H1 (cell line): ENCODE results near the gene SDR39U1. TPM values are rescaled to one million over a fixed set of nuclear protein-coding genes. Genes with fewer than 3 reads are reported as not detected.

Experiments
- CTCF ChIA-PET: fragments of 300-600 bp; sonication (Branson Sonifier 250); formaldehyde crosslinking; loops from one replicate; lab custom pipeline; 2021; ENCODE audit not compliant: partially characterized antibody; lab: Charles Lee
- POLR2A ChIA-PET: fragments of 300-600 bp; sonication (Branson Sonifier 250); formaldehyde crosslinking; loops from one replicate; lab custom pipeline; 2021; ENCODE audit warnings: inconsistent platforms; ENCODE audit not compliant: partially characterized antibody; lab: Charles Lee
- DNase-seq, 2 experiments: peaks; one replicate each; pipeline versions ENCODE4 v3.0.0 to v3.0.0-alpha.2; 2010 to 2022; ENCODE audit warnings: low spot score in 2 of 2, low read depth in 1 of 2, mixed read lengths in 1 of 2
- FAIRE-seq: peaks from 2 replicates; lab custom pipeline; 2011; peaks lifted over from hg19 to GRCh38; lab: Jason Lieb, UNC
- H2AFZ ChIP-seq: 2 replicates; pipeline ENCODE4 v1.8.1; 2012; ENCODE audit warnings: low read length, inconsistent platforms
- H2AK5ac ChIP-seq: 2 replicates; pipeline ENCODE4 v1.6.1; 2013; ENCODE audit warnings: low read depth, low read length
- H2BK120ac ChIP-seq: replicated peaks from 2 replicates; pipeline ENCODE3; 2013; ENCODE audit warnings: low read depth, low read length, inconsistent platforms
- H2BK12ac ChIP-seq: 2 replicates; pipeline ENCODE4 v1.6.1; 2013; ENCODE audit warnings: low read depth, low read length
- H2BK15ac ChIP-seq: 2 replicates; pipeline ENCODE4 v1.6.1; 2013; ENCODE audit warnings: low read length
- H2BK20ac ChIP-seq: 2 replicates; pipeline ENCODE4 v1.6.1; 2013; ENCODE audit warnings: low read length
- H2BK5ac ChIP-seq: 2 replicates; pipeline ENCODE4 v1.6.1; 2013; ENCODE audit warnings: low read depth, low read length
- H3K14ac ChIP-seq: 2 replicates; pipeline ENCODE4 v1.6.1; 2013; ENCODE audit warnings: inconsistent platforms; ENCODE audit not compliant: insufficient read length
- H3K18ac ChIP-seq: 2 replicates; pipeline ENCODE4 v1.6.1; 2013; ENCODE audit warnings: low read length; ENCODE audit errors: extremely low read depth
- H3K23ac ChIP-seq: 2 replicates; pipeline ENCODE4 v1.6.1; 2013; ENCODE audit warnings: inconsistent platforms; ENCODE audit not compliant: insufficient read length
- H3K23me2 ChIP-seq: 2 replicates; pipeline ENCODE4 v1.6.1; 2013; ENCODE audit warnings: low read depth, low read length
- H3K27ac ChIP-seq: 2 replicates; pipeline ENCODE4 v1.6.1; 2011; ENCODE audit warnings: low read depth, low read length, inconsistent platforms
- H3K27me3 ChIP-seq, 4 experiments: replicated peaks in 1 of 4; 1 replicate in 1 of 4; 2 replicates in 3 of 4; pipeline versions ENCODE4 v1.6.1 to v1.8.1; 2011 to 2013; ENCODE audit warnings: low read length in 3 of 4, mild to moderate bottlenecking in 3 of 4, inconsistent platforms in 2 of 4, mixed read lengths in 2 of 4, moderate library complexity in 1 of 4; ENCODE audit not compliant: control insufficient read depth in 3 of 4, insufficient read depth in 3 of 4; ENCODE audit errors: extremely low read depth in 1 of 4
- H3K36me3 ChIP-seq, 4 experiments: 2 replicates each; pipeline versions ENCODE4 v1.6.1 to v1.8.1; 2011 to 2013; ENCODE audit warnings: mild to moderate bottlenecking in 4 of 4, low read length in 3 of 4, moderate library complexity in 2 of 4, control low read depth in 1 of 4, inconsistent platforms in 1 of 4; ENCODE audit not compliant: insufficient read depth in 4 of 4, control insufficient read depth in 2 of 4
- H3K4ac ChIP-seq: replicated peaks from 2 replicates; pipeline ENCODE3; 2013; ENCODE audit warnings: low read length, low read depth, mixed read lengths, inconsistent platforms; ENCODE audit not compliant: insufficient read length
- H3K4me1 ChIP-seq, 4 experiments: replicated peaks in 1 of 4; 1 replicate in 1 of 4; 2 replicates in 3 of 4; pipeline versions ENCODE4 v1.6.1 to v1.8.1; 2011 to 2013; ENCODE audit warnings: low read length in 3 of 4, inconsistent platforms in 2 of 4, mixed read lengths in 1 of 4; ENCODE audit not compliant: insufficient read depth in 4 of 4, control insufficient read depth in 3 of 4
- H3K4me2 ChIP-seq, 2 experiments: 2 replicates each; pipeline versions ENCODE4 v1.6.1 to v1.8.1; 2011 to 2013; ENCODE audit warnings: low read depth in 2 of 2, low read length in 2 of 2, control low read depth in 1 of 2, inconsistent platforms in 1 of 2, mild to moderate bottlenecking in 1 of 2; ENCODE audit not compliant: insufficient read depth in 1 of 2
- H3K4me3 ChIP-seq, 4 experiments: fragments of 200-600, 300-600 bp in 1 of 4; sonication (generic), shearing (Covaris generic), sonication (Bioruptor Twin) in 1 of 4; 2 replicates each; pipeline versions ENCODE4 v1.5.1 to v1.8.1; 2011 to 2016; ENCODE audit warnings: low read length in 4 of 4, low read depth in 3 of 4, control low read depth in 2 of 4, inconsistent platforms in 2 of 4, mild to moderate bottlenecking in 2 of 4, mixed read lengths in 1 of 4, moderate library complexity in 1 of 4; ENCODE audit not compliant: insufficient read depth in 2 of 4; ENCODE audit errors: extremely low read depth in 1 of 4
- H3K56ac ChIP-seq: replicated peaks from 2 replicates; pipeline ENCODE3; 2013; ENCODE audit warnings: low read depth, mild to moderate bottlenecking, mixed read lengths, low read length, inconsistent platforms; ENCODE audit not compliant: insufficient read length
- H3K79me1 ChIP-seq: 2 replicates; pipeline ENCODE4 v1.6.1; 2013; ENCODE audit warnings: low read depth, low read length, control low read depth
- H3K79me2 ChIP-seq, 2 experiments: 2 replicates each; pipeline versions ENCODE4 v1.6.1 to v1.8.1; 2012 to 2013; ENCODE audit warnings: low read length in 2 of 2, mild to moderate bottlenecking in 2 of 2, inconsistent platforms in 1 of 2; ENCODE audit not compliant: insufficient read depth in 2 of 2, control insufficient read depth in 1 of 2
- H3K9ac ChIP-seq, 4 experiments: replicated peaks in 1 of 4; 1 replicate in 1 of 4; 2 replicates in 3 of 4; pipeline versions ENCODE4 v1.6.1 to v1.8.1; 2011 to 2013; ENCODE audit warnings: low read depth in 3 of 4, low read length in 3 of 4, control low read depth in 2 of 4, mild to moderate bottlenecking in 2 of 4, moderate library complexity in 2 of 4, inconsistent platforms in 1 of 4; ENCODE audit errors: extremely low read depth in 1 of 4
- H3K9me3 ChIP-seq, 2 experiments: 2 replicates each; pipeline versions ENCODE4 v1.6.1 to v1.8.1; 2012 to 2013; ENCODE audit warnings: mild to moderate bottlenecking in 2 of 2, moderate library complexity in 2 of 2, control low read depth in 1 of 2, inconsistent platforms in 1 of 2, low read depth in 1 of 2, low read length in 1 of 2, mixed read lengths in 1 of 2; ENCODE audit not compliant: insufficient read depth in 2 of 2
- H4K20me1 ChIP-seq, 2 experiments: replicated peaks in 1 of 2; 2 replicates each; pipeline versions ENCODE3 to v1.8.1; 2011 to 2013; ENCODE audit warnings: inconsistent platforms in 2 of 2, low read length in 2 of 2, mild to moderate bottlenecking in 1 of 2; ENCODE audit not compliant: insufficient read depth in 2 of 2, control insufficient read depth in 1 of 2
- H4K5ac ChIP-seq: 2 replicates; pipeline ENCODE4 v1.6.1; 2013; ENCODE audit warnings: low read length, low read depth, mixed read lengths, inconsistent platforms; ENCODE audit not compliant: insufficient read length
- H4K8ac ChIP-seq: 2 replicates; pipeline ENCODE4 v1.8.0; 2013; ENCODE audit warnings: mild to moderate bottlenecking, moderate library complexity, low read length, inconsistent platforms; ENCODE audit not compliant: insufficient read depth; ENCODE audit errors: extremely low read depth
- H4K91ac ChIP-seq: replicated peaks from 2 replicates; pipeline ENCODE3; 2013; ENCODE audit warnings: low read length, mixed read lengths, inconsistent platforms; ENCODE audit not compliant: insufficient read length
- POLR2A ChIP-seq, 2 experiments: IDR thresholded peaks; 1 replicate in 1 of 2; 2 replicates in 1 of 2; pipeline ENCODE4 v1.6.1; 2011; ENCODE audit warnings: low read depth in 2 of 2, low read length in 2 of 2, mild to moderate bottlenecking in 2 of 2; ENCODE audit errors: control extremely low read depth in 1 of 2
- RAD21 ChIP-seq, 2 experiments: IDR thresholded peaks in 1 of 2; conservative IDR thresholded peaks in 1 of 2; 2 replicates each; pipeline ENCODE4 v1.6.1; 2011; ENCODE audit warnings: low read depth in 2 of 2, low read length in 2 of 2, improper control_type of control experiment in 1 of 2, inconsistent platforms in 1 of 2, mild to moderate bottlenecking in 1 of 2, moderate library complexity in 1 of 2
- WGBS, 2 experiments: shearing (Covaris generic) in 1 of 2; methylation state at CpG; one replicate each; pipeline versions ENCODE4 v1.1.6 to v1.1.7; 2013 to 2015; ENCODE audit warnings: low lambda C conversion rate in 2 of 2, mixed read lengths in 2 of 2, inconsistent platforms in 1 of 2, low coverage in 1 of 2, missing lambda C conversion rate in 1 of 2; ENCODE audit not compliant: insufficient replicate concordance in 2 of 2, insufficient coverage in 1 of 2, insufficient read length in 1 of 2; ENCODE audit errors: extremely low coverage in 1 of 2, missing lambda C conversion rate in 1 of 2; 5-methylcytosine and 5-hydroxymethylcytosine counted together
- polyA plus RNA-seq, 7 experiments: library from polyadenylated mRNA; depleted of rRNA in 3 of 7; stranded (reverse) in 5 of 7; unstranded in 2 of 7; fragments of >200 nt in 5 of 7; fragments of 200-250 nt in 2 of 7; gene quantifications; 1 replicate in 5 of 7; 2 replicates in 1 of 7; 4 replicates in 1 of 7; pipeline versions ENCODE4 v1.2.1 to v1.2.3, GENCODE V29; 2011 to 2013; ENCODE audit warnings: missing spikeins in 2 of 7, mixed read lengths in 2 of 7
- total RNA-seq: library from RNA; stranded (reverse); fragmentation: NEBNext Ultra II Directional; extraction: Animal tissue kit (Norgen Biotek cat#: 25700); gene quantifications from 2 replicates; pipeline ENCODE4 v1.2.1, GENCODE V29; 2021
- TF ChIP-seq, protein P1 (sequence below): IDR thresholded peaks from 2 replicates; pipeline ENCODE4 v1.6.1; 2012; ENCODE audit warnings: low read length, inconsistent platforms
- TF ChIP-seq, protein P2 (sequence below): IDR thresholded peaks from 2 replicates; pipeline ENCODE4 v1.6.1; 2011; ENCODE audit warnings: low read length, improper control_type of control experiment
- TF ChIP-seq, protein P3 (sequence below), 3 experiments: IDR thresholded peaks; 1 replicate in 2 of 3; 2 replicates in 1 of 3; pipeline versions ENCODE4 v1.5.1 to v1.6.1; 2011; ENCODE audit warnings: low read length in 3 of 3, mild to moderate bottlenecking in 3 of 3, inconsistent platforms in 2 of 3, low read depth in 1 of 3, moderate library complexity in 1 of 3; ENCODE audit not compliant: insufficient read depth in 1 of 3; ENCODE audit errors: control extremely low read depth in 1 of 3

The SDR39U1 gene
- total and polyA plus RNA-seq, 2 of the 8 experiments (the other 6 are each of a cell fraction or from before 2014, with no cell fraction given): 46.7 to 98.8 TPM

DNA sequence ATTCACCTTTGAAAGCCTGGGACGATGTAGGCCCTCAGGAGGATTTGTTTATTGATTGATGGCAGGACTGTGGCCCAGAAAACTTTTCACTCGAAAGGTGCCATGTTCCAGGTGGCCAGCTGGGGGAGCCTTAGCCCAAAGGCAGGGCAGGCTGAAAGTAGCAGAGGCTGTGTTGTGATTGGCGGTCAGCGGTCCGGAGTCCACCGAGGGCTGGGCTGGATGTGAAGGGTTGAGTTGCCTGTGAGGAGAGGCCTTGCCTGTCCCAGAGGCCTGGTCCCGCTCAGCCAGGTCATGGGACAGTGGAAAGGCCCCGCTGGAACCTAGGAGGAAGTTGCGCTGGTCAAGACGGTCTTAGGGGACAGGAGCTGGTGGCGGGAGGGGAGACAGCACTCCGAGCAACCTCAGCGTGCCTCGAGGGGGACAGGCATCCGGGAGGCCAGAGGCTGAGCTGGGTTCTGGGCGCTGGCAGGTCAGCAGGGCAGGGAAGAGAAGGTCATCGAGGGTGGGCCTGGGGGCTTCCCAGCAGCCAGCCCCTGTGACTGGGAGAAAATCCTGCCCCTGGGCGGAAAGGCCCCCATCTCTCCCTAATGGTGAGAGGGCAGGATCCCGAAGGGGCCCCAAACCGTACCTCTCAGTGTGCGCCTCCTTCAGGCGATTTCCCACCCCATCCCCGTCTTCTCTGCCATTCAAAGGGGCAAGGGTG, 39.2 kb upstream of the SDR39U1 start:
- ChIA-PET POLR2A (interaction anchor here (0.6 to 0.7 kb wide), 2 partner anchors 128 to 134 kb away, joined by 4 read pairs; no protein-coding TSS in a partner anchor), CTCF (interaction anchor here (0.8 to 2.2 kb wide), 11 partner anchors 8 to 1145 kb away, joined by 3 to 12 read pairs (median 5); no protein-coding TSS in a partner anchor)
- FAIRE-seq: peak; percentile 72
- Histone ChIP-seq H3K23me2 (no peaks in the 10 kb centered on the region), H3K27me3 (no peaks in the 10 kb centered on the region), H3K36me3 (no peaks in the 10 kb centered on the region), H3K23ac (no peak overlapping the region), H3K4me2 (peak overlapping the region in 1 of 2 experiments; percentile 46; a peak in 2 of 4 replicates), H2BK20ac (peak overlapping the region; percentile 64; the same call in 1 of the 2 replicates), H4K91ac (peak overlapping the region; percentile 33), H3K4me1 (peaks cover 0 to 3% (median 0%) of the 10 kb centered on the region in 4 experiments; a peak in 1 of 7 replicates), H3K14ac (no peak overlapping the region), H4K5ac (no peak overlapping the region), H4K8ac (peak overlapping the region; percentile 94), H3K4ac (no peak overlapping the region), H2AK5ac (no peak overlapping the region), H3K4me3 (no peak overlapping the region), H3K56ac (no peak overlapping the region), H2BK5ac (0 out of 2 replicates have a peak overlapping the region, but pooled peaks have one; percentile 37), H2BK12ac (no peak overlapping the region), H2BK120ac (no peak overlapping the region), H3K79me2 (no peaks in the 10 kb centered on the region), H3K27ac (no peak overlapping the region), H2BK15ac (peak overlapping the region; percentile 46; the same call in 1 of the 2 replicates), H4K20me1 (no peaks in the 10 kb centered on the region), H3K18ac (no peak overlapping the region), H3K9ac (no peak overlapping the region), H3K9me3 (no peaks in the 10 kb centered on the region), H3K79me1 (no peaks in the 10 kb centered on the region), H2AFZ (peak overlapping the region; percentile 97; the same call in 1 of the 2 replicates)
- DNase-seq: peak; percentile 70 to 89
- WGBS, 2 experiments: 57% methylated on average over 22 of the region's 23 CpGs; no CpG with 5 or more reads in 1 of the 2 experiments
- TF ChIP-seq, protein P1, sequence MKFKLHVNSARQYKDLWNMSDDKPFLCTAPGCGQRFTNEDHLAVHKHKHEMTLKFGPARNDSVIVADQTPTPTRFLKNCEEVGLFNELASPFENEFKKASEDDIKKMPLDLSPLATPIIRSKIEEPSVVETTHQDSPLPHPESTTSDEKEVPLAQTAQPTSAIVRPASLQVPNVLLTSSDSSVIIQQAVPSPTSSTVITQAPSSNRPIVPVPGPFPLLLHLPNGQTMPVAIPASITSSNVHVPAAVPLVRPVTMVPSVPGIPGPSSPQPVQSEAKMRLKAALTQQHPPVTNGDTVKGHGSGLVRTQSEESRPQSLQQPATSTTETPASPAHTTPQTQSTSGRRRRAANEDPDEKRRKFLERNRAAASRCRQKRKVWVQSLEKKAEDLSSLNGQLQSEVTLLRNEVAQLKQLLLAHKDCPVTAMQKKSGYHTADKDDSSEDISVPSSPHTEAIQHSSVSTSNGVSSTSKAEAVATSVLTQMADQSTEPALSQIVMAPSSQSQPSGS: no peak
- TF ChIP-seq POLR2A (IDR thresholded peaks at IDR 0.05; ENCODE audit: control extremely low read depth in 1 of 2, low read depth in 2 of 2, low read length in 2 of 2) (peak in 1 of 2 experiments; percentile 33; a peak in 1 of 3 replicates), RAD21 (IDR thresholded peaks at IDR 0.05 in 1 of 2, conservative IDR thresholded peaks at IDR 0.05 in 1 of 2; ENCODE audit: low read depth in 2 of 2, low read length in 2 of 2) (peak; percentile 82 to 90)
- TF ChIP-seq, protein P2, sequence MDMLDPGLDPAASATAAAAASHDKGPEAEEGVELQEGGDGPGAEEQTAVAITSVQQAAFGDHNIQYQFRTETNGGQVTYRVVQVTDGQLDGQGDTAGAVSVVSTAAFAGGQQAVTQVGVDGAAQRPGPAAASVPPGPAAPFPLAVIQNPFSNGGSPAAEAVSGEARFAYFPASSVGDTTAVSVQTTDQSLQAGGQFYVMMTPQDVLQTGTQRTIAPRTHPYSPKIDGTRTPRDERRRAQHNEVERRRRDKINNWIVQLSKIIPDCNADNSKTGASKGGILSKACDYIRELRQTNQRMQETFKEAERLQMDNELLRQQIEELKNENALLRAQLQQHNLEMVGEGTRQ: no peak
- TF ChIP-seq, protein P3, sequence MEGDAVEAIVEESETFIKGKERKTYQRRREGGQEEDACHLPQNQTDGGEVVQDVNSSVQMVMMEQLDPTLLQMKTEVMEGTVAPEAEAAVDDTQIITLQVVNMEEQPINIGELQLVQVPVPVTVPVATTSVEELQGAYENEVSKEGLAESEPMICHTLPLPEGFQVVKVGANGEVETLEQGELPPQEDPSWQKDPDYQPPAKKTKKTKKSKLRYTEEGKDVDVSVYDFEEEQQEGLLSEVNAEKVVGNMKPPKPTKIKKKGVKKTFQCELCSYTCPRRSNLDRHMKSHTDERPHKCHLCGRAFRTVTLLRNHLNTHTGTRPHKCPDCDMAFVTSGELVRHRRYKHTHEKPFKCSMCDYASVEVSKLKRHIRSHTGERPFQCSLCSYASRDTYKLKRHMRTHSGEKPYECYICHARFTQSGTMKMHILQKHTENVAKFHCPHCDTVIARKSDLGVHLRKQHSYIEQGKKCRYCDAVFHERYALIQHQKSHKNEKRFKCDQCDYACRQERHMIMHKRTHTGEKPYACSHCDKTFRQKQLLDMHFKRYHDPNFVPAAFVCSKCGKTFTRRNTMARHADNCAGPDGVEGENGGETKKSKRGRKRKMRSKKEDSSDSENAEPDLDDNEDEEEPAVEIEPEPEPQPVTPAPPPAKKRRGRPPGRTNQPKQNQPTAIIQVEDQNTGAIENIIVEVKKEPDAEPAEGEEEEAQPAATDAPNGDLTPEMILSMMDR (IDR thresholded peaks at IDR 0.05; ENCODE audit: control extremely low read depth in 1 of 3, insufficient read depth in 1 of 3, low read depth in 1 of 3, low read length in 3 of 3): peak; percentile 83 to 94 (median 88)
